ENCODE data around the gene RHOD.

- TF ChIP-seq CTCF (IDR thresholded peaks at IDR 0.05) (no peak), POLR2A (IDR thresholded peaks at IDR 0.05) (no peak)
Observed at GRCh38 chr11:67024410-67024809, 32.2 kb upstream of the RHOD start.
